Upper lobe of left lung (tissue), 6 donors: Measurements from ENCODE around the gene MAN1C1. TPM values are rescaled to one million over a fixed set of nuclear protein-coding genes. Genes with fewer than 3 reads are reported as not detected.

Experiments used
- ATAC-seq, 2 donors: fragments of 200-7000 bp; cut with Tn5 transposase; one replicate each; pipeline ENCODE4 v1.9.1; 2022; ENCODE audit warnings: mild to moderate bottlenecking in 2 of 2, moderate library complexity in 2 of 2; ENCODE audit not compliant: low FRiP score in 2 of 2
- DNase-seq, 2 donors: peaks; one replicate each; pipeline ENCODE4 v3.0.0-alpha.2; 2019 to 2020
- H3K27ac ChIP-seq, 4 donors: fragments of 200-600 bp; sonication (generic); one replicate each; pipeline ENCODE4 v1.5.1; 2016 to 2019
- H3K27me3 ChIP-seq, 4 donors: fragments of 200-600 bp; sonication (generic); one replicate each; pipeline ENCODE4 v1.5.1; 2017 to 2019
- H3K36me3 ChIP-seq, 4 donors: fragments of 200-600 bp; sonication (generic); one replicate each; pipeline ENCODE4 v1.5.1; 2016 to 2019
- H3K4me1 ChIP-seq, 4 donors: fragments of 200-600 bp; sonication (generic); one replicate each; pipeline ENCODE4 v1.5.1; 2018 to 2019
- H3K4me3 ChIP-seq, 4 donors: fragments of 200-600 bp; sonication (generic); one replicate each; pipeline ENCODE4 v1.5.1; 2017 to 2019; ENCODE audit warnings: mild to moderate bottlenecking in 2 of 4, moderate library complexity in 1 of 4
- H3K9me3 ChIP-seq, 4 donors: fragments of 200-600 bp; sonication (generic); one replicate each; pipeline ENCODE4 v1.5.1; 2018 to 2019
- EP300 ChIP-seq, 4 donors: sonication (generic); formaldehyde crosslinking; IDR thresholded peaks; one replicate each; pipeline ENCODE4 v1.5.1; 2017; ENCODE audit warnings: antibody characterized with exemption in 4 of 4, control low read depth in 2 of 4
- POLR2A ChIP-seq, 4 donors: fragments of 450-650 bp; IDR thresholded peaks; one replicate each; pipeline ENCODE4 v1.5.1; 2016 to 2017; ENCODE audit warnings: antibody characterized with exemption in 4 of 4, mild to moderate bottlenecking in 2 of 4
- POLR2AphosphoS5 ChIP-seq, 2 donors: sonication (generic); formaldehyde crosslinking; IDR thresholded peaks; one replicate each; pipeline ENCODE4 v1.5.1; 2017; ENCODE audit warnings: antibody characterized with exemption in 2 of 2
- WGBS, 2 donors: methylation state at CpG; one replicate each; pipeline ENCODE4 v1.1.5; 2017 to 2018; 5-methylcytosine and 5-hydroxymethylcytosine counted together
- total RNA-seq, 6 donors: library from RNA; depleted of rRNA in 4 of 6; stranded (reverse); fragments of >200 nt in 4 of 6; gene quantifications; one replicate each; pipeline versions ENCODE4 v1.1.0 to v1.2.1, GENCODE V29; 2016 to 2021
- TF ChIP-seq, protein P1 (sequence below), 6 experiments: fragments of 450-650 bp in 4 of 6; fragments of 200-600 bp in 2 of 6; sonication (generic) in 2 of 6; IDR thresholded peaks; one replicate each; pipeline ENCODE4 v1.5.1; 2016 to 2019; ENCODE audit warnings: antibody characterized with exemption in 6 of 6
- donor health status: DM: no; HTN: no; CAD: no; lungs with moderate emphysema.
- donor health status: DM: no; HTN: yes; CAD: no; lungs with severe emphysema.

MAN1C1 gene
- total RNA-seq, 6 donors from 2014 or later: 5.3 to 32.5 (median 16.2) TPM

DNA sequence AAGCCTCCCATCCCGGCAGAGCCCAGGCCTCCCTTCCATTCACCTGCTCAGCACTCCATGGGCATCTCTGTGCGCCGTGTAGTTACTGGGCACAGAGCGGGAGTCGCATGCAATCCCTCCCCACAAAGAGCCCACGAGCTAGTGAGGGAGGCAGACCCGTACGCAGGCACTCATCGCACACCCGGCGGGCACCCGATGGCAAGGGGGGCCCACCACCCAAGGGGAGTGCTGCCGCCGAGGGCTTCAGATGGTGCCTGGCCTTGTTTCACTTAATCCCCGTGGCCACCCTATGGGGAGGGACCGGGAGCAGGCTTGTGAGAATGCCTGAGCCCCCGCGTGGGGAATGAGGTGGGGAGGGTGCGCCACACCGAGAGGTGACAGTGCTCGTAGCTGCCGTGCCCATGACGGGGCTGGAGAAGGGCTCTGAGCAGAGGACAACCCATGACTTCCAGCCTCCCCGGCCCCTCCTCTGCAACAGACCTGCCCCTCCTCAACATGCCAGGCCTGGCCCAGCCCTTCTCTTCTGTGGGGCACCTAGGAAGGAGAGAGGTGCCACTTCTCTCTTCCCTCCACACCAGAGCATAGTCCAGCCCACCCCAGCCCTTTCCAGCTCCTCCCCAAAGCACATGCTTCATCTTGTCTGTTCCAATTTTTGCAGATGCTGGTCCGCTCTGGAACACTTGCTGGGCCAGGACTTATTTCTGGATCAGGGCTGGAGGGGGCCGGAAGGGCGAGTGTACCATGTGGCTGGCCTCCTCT is 153.2 kb downstream of the MAN1C1 start:
- WGBS, 2 donors: 93% methylated on average over 18 to 27 of the region's 27 CpGs
- ATAC-seq: peak in 1 of 2 donors; percentile 3
- peaks cover 2 to 29% (median 14%) of the 10 kb centered on the region in 4 donors for H3K4me1 ChIP-seq
- no peak for DNase-seq
- no peak overlapping the region for H3K4me3 ChIP-seq
- no peak for TF ChIP-seq POLR2A (IDR thresholded peaks at IDR 0.05)
- TF ChIP-seq, protein P1, sequence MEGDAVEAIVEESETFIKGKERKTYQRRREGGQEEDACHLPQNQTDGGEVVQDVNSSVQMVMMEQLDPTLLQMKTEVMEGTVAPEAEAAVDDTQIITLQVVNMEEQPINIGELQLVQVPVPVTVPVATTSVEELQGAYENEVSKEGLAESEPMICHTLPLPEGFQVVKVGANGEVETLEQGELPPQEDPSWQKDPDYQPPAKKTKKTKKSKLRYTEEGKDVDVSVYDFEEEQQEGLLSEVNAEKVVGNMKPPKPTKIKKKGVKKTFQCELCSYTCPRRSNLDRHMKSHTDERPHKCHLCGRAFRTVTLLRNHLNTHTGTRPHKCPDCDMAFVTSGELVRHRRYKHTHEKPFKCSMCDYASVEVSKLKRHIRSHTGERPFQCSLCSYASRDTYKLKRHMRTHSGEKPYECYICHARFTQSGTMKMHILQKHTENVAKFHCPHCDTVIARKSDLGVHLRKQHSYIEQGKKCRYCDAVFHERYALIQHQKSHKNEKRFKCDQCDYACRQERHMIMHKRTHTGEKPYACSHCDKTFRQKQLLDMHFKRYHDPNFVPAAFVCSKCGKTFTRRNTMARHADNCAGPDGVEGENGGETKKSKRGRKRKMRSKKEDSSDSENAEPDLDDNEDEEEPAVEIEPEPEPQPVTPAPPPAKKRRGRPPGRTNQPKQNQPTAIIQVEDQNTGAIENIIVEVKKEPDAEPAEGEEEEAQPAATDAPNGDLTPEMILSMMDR (IDR thresholded peaks at IDR 0.05): no peak
- no peak for TF ChIP-seq POLR2AphosphoS5 (IDR thresholded peaks at IDR 0.05)
- TF ChIP-seq EP300 (IDR thresholded peaks at IDR 0.05): no peak
- no peaks in the 10 kb centered on the region for H3K9me3 ChIP-seq
- peak overlapping the region in 1 of 4 donors; percentile 35 for H3K27ac ChIP-seq
- H3K27me3 ChIP-seq: no peaks in the 10 kb centered on the region
- peaks cover 0 to 7% (median 0%) of the 10 kb centered on the region in 4 donors for H3K36me3 ChIP-seq

DNA sequence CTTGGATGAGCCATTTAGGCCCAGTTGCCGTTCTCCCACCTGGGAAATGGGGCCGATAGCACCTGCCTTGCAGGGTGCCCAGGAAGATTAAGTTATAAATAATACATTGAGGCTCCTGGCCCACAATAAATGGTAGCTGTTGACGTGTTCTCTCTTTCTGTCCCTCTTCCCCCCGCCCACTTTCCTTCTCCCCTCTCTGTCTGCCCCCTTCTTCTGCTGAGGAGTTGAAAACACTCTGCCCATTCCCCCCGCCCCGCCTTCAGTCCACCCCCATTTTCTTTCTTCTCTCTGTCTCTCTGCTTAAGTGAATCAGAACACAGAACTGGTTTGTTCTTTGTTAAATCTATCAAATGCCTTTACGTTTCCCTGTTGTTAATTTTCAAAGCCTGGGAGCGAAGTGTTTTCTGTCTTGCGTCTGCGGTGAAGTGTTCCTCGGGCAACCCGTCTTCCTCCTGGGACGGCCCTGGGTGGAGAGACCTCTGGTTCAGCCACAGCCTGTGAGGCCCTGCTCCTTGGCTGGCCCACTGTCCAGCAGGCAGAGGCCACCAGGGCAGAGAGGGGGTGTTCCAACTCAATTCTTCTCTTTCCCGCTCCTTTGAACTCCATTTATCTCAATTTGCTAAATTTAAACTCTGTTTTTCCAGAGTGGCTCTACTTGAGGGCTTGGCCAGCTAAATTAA is 154.1 kb downstream of the MAN1C1 start:
- no peaks in the 10 kb centered on the region for H3K9me3 ChIP-seq
- no peak for TF ChIP-seq POLR2AphosphoS5 (IDR thresholded peaks at IDR 0.05)
- TF ChIP-seq EP300 (IDR thresholded peaks at IDR 0.05): no peak
- TF ChIP-seq, protein P1 (IDR thresholded peaks at IDR 0.05): no peak
- no peak for TF ChIP-seq POLR2A (IDR thresholded peaks at IDR 0.05)
- WGBS, 2 donors: 75 to 80% methylated on average over 14 of the region's 14 CpGs
- no peaks in the 10 kb centered on the region for H3K27me3 ChIP-seq
- peaks cover 0 to 7% (median 0%) of the 10 kb centered on the region in 4 donors for H3K36me3 ChIP-seq
- no peak for DNase-seq
- no peak for ATAC-seq
- peaks cover 2 to 29% (median 14%) of the 10 kb centered on the region in 4 donors for H3K4me1 ChIP-seq
- H3K27ac ChIP-seq: peak overlapping the region in 2 of 4 donors; percentile 27 to 43
- no peak overlapping the region for H3K4me3 ChIP-seq

DNA sequence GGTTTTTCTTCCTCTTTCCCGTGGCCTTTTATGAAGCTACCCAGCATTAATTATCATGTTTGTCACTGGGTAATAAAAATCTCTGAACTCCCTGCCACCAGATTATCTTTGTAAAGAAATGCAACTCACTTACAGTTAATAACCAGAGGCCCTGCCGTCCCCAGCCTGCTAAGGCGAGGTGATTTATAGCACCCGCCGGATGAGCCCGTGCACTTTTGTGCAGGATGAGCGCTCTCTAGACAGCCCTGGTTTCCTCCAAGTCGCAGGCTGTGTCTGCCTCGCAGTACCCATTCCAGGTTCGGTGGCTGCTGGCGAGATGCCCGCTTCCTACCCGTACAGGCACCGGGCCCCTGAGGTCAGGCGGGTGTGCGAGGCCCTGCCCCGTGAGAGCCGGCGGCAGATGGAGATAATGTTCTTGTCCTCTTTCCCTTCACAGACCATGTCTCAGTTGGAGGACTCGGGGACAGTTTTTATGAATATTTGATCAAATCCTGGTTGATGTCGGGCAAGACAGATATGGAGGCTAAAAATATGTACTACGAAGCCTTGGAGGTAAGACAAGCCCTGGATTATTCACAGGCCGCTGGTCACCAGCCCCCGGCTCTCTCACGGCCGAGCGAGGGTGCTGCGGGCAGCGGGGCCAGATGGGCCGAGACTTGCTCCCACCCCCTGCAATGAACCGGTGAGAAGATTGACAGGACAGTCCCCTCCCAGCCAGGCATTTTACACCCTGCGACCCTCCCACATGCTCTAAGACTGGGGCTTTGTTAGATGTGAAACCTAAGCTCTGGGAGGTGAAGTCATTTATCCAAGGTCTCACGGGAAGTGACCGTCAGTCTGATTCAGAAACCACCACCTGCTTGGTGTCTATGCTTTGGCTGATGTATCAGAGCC is 154.9 kb downstream of the MAN1C1 start:
- Histone ChIP-seq H3K4me3 (no peak overlapping the region), H3K36me3 (peaks cover 0 to 7% (median 0%) of the 10 kb centered on the region in 4 donors), H3K9me3 (no peaks in the 10 kb centered on the region), H3K27me3 (no peaks in the 10 kb centered on the region), H3K4me1 (peaks cover 2 to 29% (median 14%) of the 10 kb centered on the region in 4 donors), H3K27ac (peak overlapping the region in 2 of 4 donors; percentile 27 to 43)
- ATAC-seq: no peak
- DNase-seq: peak; percentile 42 to 76
- TF ChIP-seq, protein P1 (IDR thresholded peaks at IDR 0.05): no peak
- TF ChIP-seq POLR2AphosphoS5 (IDR thresholded peaks at IDR 0.05): no peak
- no peak for TF ChIP-seq POLR2A (IDR thresholded peaks at IDR 0.05)
- no peak for TF ChIP-seq EP300 (IDR thresholded peaks at IDR 0.05)
- WGBS, 2 donors: 53% methylated on average over 23 to 34 of the region's 34 CpGs

DNA sequence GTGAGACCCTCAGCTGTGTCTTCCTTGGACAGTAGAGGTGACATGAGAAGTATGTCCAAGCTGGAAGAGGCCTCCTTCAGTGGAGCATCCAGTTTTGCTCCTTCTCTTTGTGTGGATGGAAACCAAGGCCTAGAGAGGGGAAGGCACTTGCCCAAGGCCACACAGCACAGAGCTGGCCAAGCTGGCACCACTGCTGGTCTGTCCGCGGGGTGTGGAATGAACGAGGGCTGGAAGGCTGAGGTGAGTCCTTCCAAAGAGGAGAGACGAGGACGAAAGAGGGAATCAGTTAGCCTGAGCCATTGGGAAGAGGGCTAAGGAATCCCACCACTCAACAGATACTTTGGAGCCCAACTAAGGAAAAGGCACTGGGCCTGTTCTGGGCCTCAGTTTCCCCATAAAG is 155.6 kb downstream of the MAN1C1 start:
- Histone ChIP-seq H3K4me3 (no peak overlapping the region), H3K36me3 (peaks cover 0 to 7% (median 0%) of the 10 kb centered on the region in 4 donors), H3K4me1 (peaks cover 2 to 29% (median 14%) of the 10 kb centered on the region in 4 donors), H3K9me3 (no peaks in the 10 kb centered on the region), H3K27ac (no peak overlapping the region), H3K27me3 (no peaks in the 10 kb centered on the region)
- ATAC-seq: no peak
- DNase-seq: no peak
- TF ChIP-seq, protein P1 (IDR thresholded peaks at IDR 0.05): no peak
- no peak for TF ChIP-seq POLR2A (IDR thresholded peaks at IDR 0.05)
- no peak for TF ChIP-seq POLR2AphosphoS5 (IDR thresholded peaks at IDR 0.05)
- TF ChIP-seq EP300 (IDR thresholded peaks at IDR 0.05): no peak
- 96 to 100% methylated on average over 5 of the region's 5 CpGs for WGBS, 2 donors
